ENCODE data around the gene STRN3. TPM values are rescaled to one million over a fixed set of nuclear protein-coding genes. Genes with fewer than 3 reads are reported as not detected.

STRN3 gene
- total RNA-seq, 1 experiment from 2014 or later: 52.1 TPM

DNA sequence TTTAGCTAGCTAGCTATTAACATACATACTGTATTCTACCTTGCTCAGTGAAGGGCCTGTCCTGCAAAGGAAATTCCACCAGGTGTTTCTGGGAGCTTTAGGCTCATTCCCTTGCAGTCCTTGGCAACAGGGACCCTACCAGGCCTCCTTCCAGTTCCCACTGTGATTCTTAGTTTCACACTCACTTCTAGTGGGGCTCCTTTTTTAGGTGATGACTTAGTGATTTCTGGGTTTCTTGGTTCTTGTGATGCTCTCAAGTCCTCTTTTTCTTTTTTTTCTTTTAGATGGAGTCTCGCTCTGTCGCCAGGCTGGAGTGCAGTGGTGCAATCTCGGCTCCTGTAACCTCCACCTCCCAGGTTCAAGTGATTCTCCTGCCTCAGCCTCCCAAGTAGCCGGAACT is 10.4 kb upstream of the STRN3 start:
- DNase-seq: no peak
- H2BK120ac ChIP-seq (ENCODE audit: low read depth, low read length, poor library complexity, severe bottlenecking): no peak overlapping the region

More for the DNA sequence above, 10.4 kb upstream of the STRN3 start:
- Histone ChIP-seq H3K23ac (ENCODE audit: insufficient read length, low read depth, low read length) (no peak overlapping the region), H4K20me1 (ENCODE audit: control insufficient read depth, insufficient read depth, insufficient read length) (no peaks in the 10 kb centered on the region), H3K4ac (ENCODE audit: low read depth, low read length) (no peak overlapping the region), H3K27me3 (ENCODE audit: insufficient read depth, low read length) (no peaks in the 10 kb centered on the region), H3K79me2 (ENCODE audit: insufficient read depth, low read length) (no peaks in the 10 kb centered on the region; the same call in 1 of the 2 replicates), H2AFZ (ENCODE audit: low read length) (no peak overlapping the region), H3K18ac (ENCODE audit: insufficient read length, low read depth, low read length) (no peak overlapping the region), H4K8ac (replicated peaks; ENCODE audit: insufficient read length, low read depth, low read length) (no peak overlapping the region), H2BK12ac (ENCODE audit: insufficient read length, low read depth, low read length) (no peak overlapping the region), H3K4me1 (ENCODE audit: insufficient read depth, low read length) (peaks cover 2% of the 10 kb centered on the region; the same call in 1 of the 2 replicates), H4K91ac (ENCODE audit: insufficient read length, low read depth, low read length) (no peak overlapping the region), H3K56ac (ENCODE audit: insufficient read length, low read depth, low read length) (no peak overlapping the region), H3K27ac (ENCODE audit: insufficient read length, low read depth, low read length) (no peak overlapping the region), H3K79me1 (ENCODE audit: insufficient read depth, low read depth, low read length, poor library complexity, severe bottlenecking) (no peaks in the 10 kb centered on the region), H3K23me2 (ENCODE audit: insufficient read length, low read depth, low read length, poor library complexity, severe bottlenecking) (no peaks in the 10 kb centered on the region), H3K14ac (ENCODE audit: insufficient read depth, low read length) (no peak overlapping the region), H3K9me3 (ENCODE audit: control insufficient read depth, low read depth, low read length) (no peaks in the 10 kb centered on the region), H3K4me2 (ENCODE audit: insufficient read depth, insufficient read length, low read length) (no peak overlapping the region), H2AK5ac (ENCODE audit: insufficient read length, low read length) (no peak overlapping the region), H2BK5ac (ENCODE audit: insufficient read length, low read length) (no peak overlapping the region), H4K5ac (ENCODE audit: insufficient read length, low read depth, low read length) (no peak overlapping the region), H3K9ac (ENCODE audit: extremely low read depth, insufficient read length, low read length) (no peak overlapping the region), H2BK15ac (ENCODE audit: low read depth, low read length) (no peak overlapping the region), H3T11ph (ENCODE audit: low read length) (no peak overlapping the region), H2BK20ac (ENCODE audit: low read depth, low read length, poor library complexity, severe bottlenecking) (no peak overlapping the region)
- no CpG with 5 or more reads among the region's 4 CpGs for WGBS (ENCODE audit: extremely low coverage, insufficient read length, low lambda C conversion rate)
- TF ChIP-seq, protein P1, sequence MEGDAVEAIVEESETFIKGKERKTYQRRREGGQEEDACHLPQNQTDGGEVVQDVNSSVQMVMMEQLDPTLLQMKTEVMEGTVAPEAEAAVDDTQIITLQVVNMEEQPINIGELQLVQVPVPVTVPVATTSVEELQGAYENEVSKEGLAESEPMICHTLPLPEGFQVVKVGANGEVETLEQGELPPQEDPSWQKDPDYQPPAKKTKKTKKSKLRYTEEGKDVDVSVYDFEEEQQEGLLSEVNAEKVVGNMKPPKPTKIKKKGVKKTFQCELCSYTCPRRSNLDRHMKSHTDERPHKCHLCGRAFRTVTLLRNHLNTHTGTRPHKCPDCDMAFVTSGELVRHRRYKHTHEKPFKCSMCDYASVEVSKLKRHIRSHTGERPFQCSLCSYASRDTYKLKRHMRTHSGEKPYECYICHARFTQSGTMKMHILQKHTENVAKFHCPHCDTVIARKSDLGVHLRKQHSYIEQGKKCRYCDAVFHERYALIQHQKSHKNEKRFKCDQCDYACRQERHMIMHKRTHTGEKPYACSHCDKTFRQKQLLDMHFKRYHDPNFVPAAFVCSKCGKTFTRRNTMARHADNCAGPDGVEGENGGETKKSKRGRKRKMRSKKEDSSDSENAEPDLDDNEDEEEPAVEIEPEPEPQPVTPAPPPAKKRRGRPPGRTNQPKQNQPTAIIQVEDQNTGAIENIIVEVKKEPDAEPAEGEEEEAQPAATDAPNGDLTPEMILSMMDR (conservative IDR thresholded peaks at IDR 0.05): no peak
- H3K36me3 Mint-ChIP-seq (ENCODE audit: insufficient read depth in 1 of 3, low read depth in 3 of 3): peaks cover 0 to 5% (median 4%) of the 10 kb centered on the region in 3 experiments; a peak in 4 of 7 replicates
- H3K9me3 Mint-ChIP-seq: no peaks in the 10 kb centered on the region
- H3K27ac Mint-ChIP-seq: peak overlapping the region in 2 of 3 experiments; percentile 70 to 97; a peak in 2 of 7 replicates
- peaks cover 9 to 13% of the 10 kb centered on the region in 2 experiments for H3K4me1 Mint-ChIP-seq
- no peaks in the 10 kb centered on the region for H3K27me3 Mint-ChIP-seq (ENCODE audit: low read depth)
- no peak overlapping the region for H3K4me3 Mint-ChIP-seq

All from H9 (cell line).